HepG2 (cell line): Measurements from ENCODE around the gene WWC1. TPM values are rescaled to one million over a fixed set of nuclear protein-coding genes. Genes with fewer than 3 reads are reported as not detected.

Experiments used
- BATF2 ChIP-seq: sonication (generic); formaldehyde crosslinking; IDR thresholded peaks from 2 replicates; pipeline ENCODE4 v1.8.0; 2022; ENCODE audit warnings: mild to moderate bottlenecking, missing genetic modification reagents, moderate library complexity
- CEBPG ChIP-seq: IDR thresholded peaks from 2 replicates; pipeline ENCODE4 v1.6.1; 2016
- EP300 ChIP-seq, 3 experiments: sonication (generic) in 1 of 3; formaldehyde crosslinking in 1 of 3; IDR thresholded peaks; 2 replicates each; pipeline versions ENCODE4 v1.5.1 to v1.6.1; 2011 to 2020; ENCODE audit warnings: low read depth in 2 of 3, low read length in 2 of 3, borderline replicate concordance in 1 of 3, improper control_type of control experiment in 1 of 3, mild to moderate bottlenecking in 1 of 3, missing genetic modification reagents in 1 of 3, moderate library complexity in 1 of 3
- FOXA3 ChIP-seq: IDR thresholded peaks from 2 replicates; pipeline ENCODE4 v1.6.1; 2016; ENCODE audit warnings: missing genetic modification reagents, missing compliant biosample characterization
- HBP1 ChIP-seq: IDR thresholded peaks from 2 replicates; pipeline ENCODE4 v1.6.1; 2016; ENCODE audit warnings: low read depth, control low read depth
- MATR3 ChIP-seq: sonication (generic); formaldehyde crosslinking; IDR thresholded peaks from 2 replicates; pipeline ENCODE4 v1.4.0; 2020; ENCODE audit warnings: missing genetic modification reagents
- MTF1 ChIP-seq: sonication (generic); formaldehyde crosslinking; IDR thresholded peaks from 2 replicates; pipeline ENCODE4 v1.5.0; 2020; ENCODE audit warnings: missing genetic modification reagents
- MYC ChIP-seq: sonication (generic); formaldehyde crosslinking; IDR thresholded peaks from 2 replicates; pipeline ENCODE4 v1.9.0; 2021; ENCODE audit warnings: missing genetic modification reagents, borderline replicate concordance
- NCOA2 ChIP-seq: sonication (generic); formaldehyde crosslinking; IDR thresholded peaks from 2 replicates; pipeline ENCODE4 v1.8.0; 2022; ENCODE audit warnings: inconsistent platforms
- NR2F2 ChIP-seq: IDR thresholded peaks from 2 replicates; pipeline ENCODE4 v1.6.1; 2012; ENCODE audit warnings: low read depth, inconsistent platforms, borderline replicate concordance
- SP1 ChIP-seq, 2 experiments: fragments of 450-650 bp in 1 of 2; sonication (generic) in 1 of 2; formaldehyde crosslinking in 1 of 2; IDR thresholded peaks; 2 replicates each; pipeline versions ENCODE4 v1.4.0 to v1.6.1; 2016 to 2020; ENCODE audit warnings: missing genetic modification reagents in 1 of 2
- TAF15 ChIP-seq: fragments of 200-400 bp; formaldehyde crosslinking; IDR thresholded peaks from one replicate; pipeline ENCODE4 v1.6.1; 2018; ENCODE audit warnings: mild to moderate bottlenecking, low read depth, low read length; ENCODE audit not compliant: poor library complexity, severe bottlenecking
- UBTF ChIP-seq: sonication (generic); formaldehyde crosslinking; IDR thresholded peaks from 2 replicates; pipeline ENCODE4 v1.4.0; 2020; ENCODE audit warnings: mild to moderate bottlenecking, missing genetic modification reagents
- ZBTB34 ChIP-seq: sonication (generic); formaldehyde crosslinking; IDR thresholded peaks from 2 replicates; pipeline ENCODE4 v1.8.0; 2022; ENCODE audit warnings: mild to moderate bottlenecking, missing genetic modification reagents
- ZFP62 ChIP-seq: sonication (generic); formaldehyde crosslinking; IDR thresholded peaks from 2 replicates; pipeline ENCODE4 v1.4.0; 2020; ENCODE audit warnings: missing genetic modification reagents
- ZFYVE20 ChIP-seq: sonication (generic); formaldehyde crosslinking; IDR thresholded peaks from 2 replicates; pipeline ENCODE4 v1.8.0; 2023; ENCODE audit warnings: low read depth, mild to moderate bottlenecking, moderate library complexity, missing genetic modification reagents, borderline replicate concordance
- ZNF33A ChIP-seq: sonication (generic); formaldehyde crosslinking; IDR thresholded peaks from 2 replicates; pipeline ENCODE4 v1.5.1; 2020; ENCODE audit warnings: missing genetic modification reagents, mild to moderate bottlenecking, moderate library complexity, borderline replicate concordance
- ZNF383 ChIP-seq: sonication (generic); formaldehyde crosslinking; IDR thresholded peaks from 2 replicates; pipeline ENCODE4 v1.4.0; 2020; ENCODE audit warnings: missing genetic modification reagents, mild to moderate bottlenecking, borderline replicate concordance
- ZNF451 ChIP-seq: sonication (generic); formaldehyde crosslinking; IDR thresholded peaks from 2 replicates; pipeline ENCODE4 v1.5.0; 2020; ENCODE audit warnings: mild to moderate bottlenecking, missing genetic modification reagents
- polyA plus RNA-seq, 8 experiments: library from polyadenylated mRNA; depleted of rRNA in 3 of 8; stranded (reverse) in 7 of 8; unstranded in 1 of 8; fragments of >200 nt; fragmentation: Illumina TruSeq in 4 of 8; extraction: Trizol in 4 of 8; gene quantifications; 2 replicates each; pipeline versions ENCODE4 v1.2.1 to v1.2.3, GENCODE V29; 2011 to 2016; ENCODE audit warnings: low read depth in 4 of 8, missing spikeins in 1 of 8, mixed read lengths in 1 of 8; ENCODE audit not compliant: insufficient read depth in 1 of 8
- total RNA-seq, 5 experiments: library from RNA; depleted of rRNA; stranded (reverse); fragments of >200 nt; fragmentation: Illumina TruSeq; extraction: Trizol; gene quantifications; 2 replicates each; pipeline ENCODE4 v1.2.3, GENCODE V29; 2016; ENCODE audit warnings: low read depth in 1 of 5
- TF ChIP-seq, protein P1 (sequence below): sonication (generic); formaldehyde crosslinking; IDR thresholded peaks from 2 replicates; pipeline ENCODE4 v1.8.1; 2023; ENCODE audit warnings: mild to moderate bottlenecking, inconsistent platforms, moderate library complexity, missing genetic modification reagents, borderline replicate concordance
- TF ChIP-seq, protein P2 (sequence below): sonication (generic); formaldehyde crosslinking; IDR thresholded peaks from 2 replicates; pipeline ENCODE4 v1.8.1; 2023; ENCODE audit warnings: mild to moderate bottlenecking, moderate library complexity, missing genetic modification reagents

The WWC1 gene
- total and polyA plus RNA-seq, 2 of the 13 experiments (the other 11 are each of a cell fraction or from before 2014, with no cell fraction given): 8.3 to 17.9 TPM

DNA sequence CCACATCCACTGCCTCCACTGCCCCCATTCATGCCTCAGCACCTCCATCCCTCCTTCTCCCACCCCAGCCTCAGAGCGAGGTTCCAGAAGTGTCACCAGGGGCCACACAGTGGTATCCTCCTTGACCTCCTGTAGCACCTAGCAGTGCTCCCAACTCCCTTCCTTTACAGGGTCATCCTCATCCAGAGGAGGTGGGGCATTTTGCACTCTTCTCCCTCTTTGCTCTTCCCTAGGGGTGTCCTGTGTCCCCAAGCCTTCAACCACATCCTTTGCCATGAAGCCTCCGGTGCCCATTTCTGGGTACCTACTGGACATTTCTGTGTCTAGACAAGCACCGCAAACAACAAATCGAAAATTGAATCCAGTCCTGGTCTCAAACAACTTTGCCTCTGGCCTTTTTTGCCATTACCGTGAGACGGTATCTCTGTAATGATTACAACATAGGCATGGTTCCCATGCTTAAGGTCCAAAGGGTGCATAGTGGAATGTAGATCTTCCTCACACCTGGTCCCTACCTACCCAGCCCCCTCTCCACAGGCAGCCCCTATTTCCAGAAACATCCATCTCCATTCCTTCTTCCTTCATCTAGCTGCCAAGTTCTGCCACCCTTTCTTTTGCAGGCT is 17.6 kb downstream of the WWC1 start (continued):
- TF ChIP-seq MTF1 (CRISPR knock-in tag) (no peak), MYC (CRISPR knock-in tag) (no peak), ZNF33A (CRISPR knock-in tag) (no peak), MATR3 (CRISPR knock-in tag) (no peak), EP300 (IDR thresholded peaks at IDR 0.05; ENCODE audit: low read depth in 2 of 2, low read length in 2 of 2) (no peak), EP300 (CRISPR knock-in tag; IDR thresholded peaks at IDR 0.05; ENCODE audit: borderline replicate concordance) (no peak; the same call in 1 of the 2 replicates), ZFP62 (CRISPR knock-in tag) (no peak), CEBPG (CRISPR knock-in tag) (peak; percentile 86), ZNF451 (CRISPR knock-in tag) (no peak), UBTF (CRISPR knock-in tag) (no peak), NCOA2 (CRISPR knock-in tag) (peak; percentile 62), FOXA3 (CRISPR knock-in tag) (peak; percentile 43), ZFYVE20 (CRISPR knock-in tag) (no peak), SP1 (IDR thresholded peaks at IDR 0.05) (no peak), SP1 (CRISPR knock-in tag; IDR thresholded peaks at IDR 0.05) (no peak), ZBTB34 (CRISPR knock-in tag) (peak; percentile 42; the same call in 1 of the 2 replicates), NR2F2 (no peak), HBP1 (CRISPR knock-in tag) (no peak), TAF15 (no peak), ZNF383 (no peak), BATF2 (CRISPR knock-in tag) (no peak)
- TF ChIP-seq, protein P1, sequence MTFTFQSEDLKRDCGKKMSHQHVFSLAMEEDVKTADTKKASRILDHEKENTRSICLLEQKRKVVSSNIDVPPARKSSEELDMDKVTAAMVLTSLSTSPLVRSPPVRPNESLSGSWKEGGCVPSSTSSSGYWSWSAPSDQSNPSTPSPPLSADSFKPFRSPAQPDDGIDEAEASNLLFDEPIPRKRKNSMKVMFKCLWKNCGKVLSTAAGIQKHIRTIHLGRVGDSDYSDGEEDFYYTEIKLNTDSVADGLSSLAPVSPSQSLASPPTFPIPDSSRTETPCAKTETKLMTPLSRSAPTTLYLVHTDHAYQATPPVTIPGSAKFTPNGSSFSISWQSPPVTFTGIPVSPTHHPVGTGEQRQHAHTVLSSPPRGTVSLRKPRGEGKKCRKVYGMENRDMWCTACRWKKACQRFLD (CRISPR knock-in tag): no peak
- TF ChIP-seq, protein P2, sequence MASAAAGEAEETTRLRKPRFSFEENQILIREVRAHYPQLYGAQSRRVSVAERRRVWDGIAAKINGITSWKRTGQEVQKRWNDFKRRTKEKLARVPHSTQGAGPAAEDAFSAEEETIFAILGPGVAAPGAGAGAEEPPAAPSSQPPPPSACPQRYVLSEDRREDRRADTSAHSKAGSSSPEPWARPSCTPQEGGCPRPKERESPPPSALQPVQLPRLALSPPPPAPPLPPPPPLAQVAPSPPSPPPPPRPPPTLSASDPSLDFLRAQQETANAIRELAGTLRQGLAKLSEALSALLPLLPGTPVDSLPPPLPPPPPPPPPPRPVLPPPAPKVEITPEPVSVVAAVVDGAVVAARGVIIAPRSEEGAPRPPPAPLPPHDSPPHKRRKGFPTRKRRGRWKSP (CRISPR knock-in tag): no peak
